Measurements from ENCODE around the gene LILRA6.
"Not testable (repeated sequence)": the region's sequence is repeated elsewhere in the genome, so short reads cannot be mapped to it uniquely, and the experiment has no call there.

LILRA6 gene

DNA sequence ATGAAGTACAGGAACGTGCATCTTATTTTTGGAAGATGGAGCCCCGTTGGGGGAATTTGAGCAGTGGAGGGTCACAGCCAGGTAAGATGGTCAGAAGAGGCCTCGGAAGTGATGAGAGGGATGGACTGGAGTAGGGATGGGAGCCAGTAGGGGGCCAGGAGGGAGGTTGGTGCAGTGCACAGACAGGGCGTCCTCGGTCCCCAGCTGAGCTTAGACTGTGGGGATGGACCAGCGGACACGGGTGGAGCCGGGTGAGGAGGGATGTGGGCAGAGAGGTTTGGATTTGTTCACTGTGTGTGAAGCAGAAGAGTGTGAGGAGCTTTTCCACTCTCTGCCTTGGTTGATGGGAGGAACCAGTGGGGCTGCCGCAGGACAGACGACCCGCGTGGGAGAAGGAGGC is 31.4 kb downstream of the LILRA6 start:
- Mint-ChIP-seq H3K9me3 (no peaks in the 10 kb centered on the region), H3K4me1 (peaks cover 55% of the 10 kb centered on the region), H3K27me3 (no peaks in the 10 kb centered on the region), H3K27ac (peak overlapping the region; percentile 77), H3K36me3 (peaks cover 43% of the 10 kb centered on the region), H3K4me3 (no peak overlapping the region)
- no peak for DNase-seq
- CTCF ChIA-PET = interaction anchor here (0.6 kb wide), 1 partner anchor 93 kb away, joined by 3 read pairs; no protein-coding TSS in a partner anchor

DNA sequence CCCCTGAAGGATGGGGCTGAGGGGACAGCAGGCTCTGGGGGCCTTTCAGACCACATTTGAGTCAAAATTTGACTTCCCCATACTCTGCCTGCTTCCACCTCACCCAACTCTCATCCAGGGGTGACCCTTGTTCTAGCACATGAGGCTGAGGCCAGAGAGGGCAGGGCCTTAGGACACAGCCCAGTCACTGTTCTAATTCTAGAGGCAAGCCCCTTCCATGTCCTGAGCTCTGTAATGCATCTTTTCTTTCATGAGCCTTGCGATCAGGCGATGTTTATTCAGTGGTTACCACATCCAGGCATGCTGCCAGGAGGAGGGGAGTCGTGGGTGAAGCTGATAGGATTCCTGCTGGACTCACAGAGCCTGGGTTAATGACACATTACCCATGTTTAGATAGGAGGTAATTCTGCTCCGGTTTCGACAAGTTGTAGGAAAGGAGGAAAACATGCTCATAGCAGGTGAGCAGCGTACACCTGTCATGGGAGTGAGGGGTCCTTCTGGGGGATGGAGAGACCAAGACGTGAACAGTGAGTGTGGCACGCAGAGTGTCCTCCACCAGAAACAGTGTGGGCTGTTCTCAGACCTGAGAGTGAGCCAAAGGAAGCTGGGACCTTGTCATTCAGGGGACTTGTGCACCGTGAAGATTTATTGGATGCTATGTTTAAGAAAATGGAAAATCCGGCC is 32.6 kb downstream of the LILRA6 start:
- CTCF ChIA-PET = interaction anchor here (0.7 kb wide), 1 partner anchor 21 kb away, joined by 4 read pairs; the partner anchor contains the start of gene MBOAT7
- H3K4me3 Mint-ChIP-seq = peak overlapping the region; percentile 1
- peak overlapping the region; percentile 77 for H3K27ac Mint-ChIP-seq
- DNase-seq = no peak
- H3K36me3 Mint-ChIP-seq = peaks cover 53% of the 10 kb centered on the region
- H3K4me1 Mint-ChIP-seq = peaks cover 68% of the 10 kb centered on the region
- no peaks in the 10 kb centered on the region for H3K27me3 Mint-ChIP-seq
- H3K9me3 Mint-ChIP-seq = no peaks in the 10 kb centered on the region

GRCh38 chr19:54209058-54209810 is 33.4 kb downstream of the LILRA6 start:
- peaks cover 75% of the 10 kb centered on the region for H3K4me1 Mint-ChIP-seq
- no peaks in the 10 kb centered on the region for H3K27me3 Mint-ChIP-seq
- H3K9me3 Mint-ChIP-seq = no peaks in the 10 kb centered on the region
- no peak overlapping the region for H3K4me3 Mint-ChIP-seq
- CTCF ChIA-PET = interaction anchor here (0.7 kb wide), 1 partner anchor 20 kb away, joined by 4 read pairs; the partner anchor contains the start of gene MBOAT7
- H3K27ac Mint-ChIP-seq = no peak overlapping the region
- no peak for DNase-seq
- H3K36me3 Mint-ChIP-seq = peaks cover 60% of the 10 kb centered on the region

GRCh38 chr19:54208784-54209057 is 33.9 kb downstream of the LILRA6 start:
- DNase-seq = no peak

DNA sequence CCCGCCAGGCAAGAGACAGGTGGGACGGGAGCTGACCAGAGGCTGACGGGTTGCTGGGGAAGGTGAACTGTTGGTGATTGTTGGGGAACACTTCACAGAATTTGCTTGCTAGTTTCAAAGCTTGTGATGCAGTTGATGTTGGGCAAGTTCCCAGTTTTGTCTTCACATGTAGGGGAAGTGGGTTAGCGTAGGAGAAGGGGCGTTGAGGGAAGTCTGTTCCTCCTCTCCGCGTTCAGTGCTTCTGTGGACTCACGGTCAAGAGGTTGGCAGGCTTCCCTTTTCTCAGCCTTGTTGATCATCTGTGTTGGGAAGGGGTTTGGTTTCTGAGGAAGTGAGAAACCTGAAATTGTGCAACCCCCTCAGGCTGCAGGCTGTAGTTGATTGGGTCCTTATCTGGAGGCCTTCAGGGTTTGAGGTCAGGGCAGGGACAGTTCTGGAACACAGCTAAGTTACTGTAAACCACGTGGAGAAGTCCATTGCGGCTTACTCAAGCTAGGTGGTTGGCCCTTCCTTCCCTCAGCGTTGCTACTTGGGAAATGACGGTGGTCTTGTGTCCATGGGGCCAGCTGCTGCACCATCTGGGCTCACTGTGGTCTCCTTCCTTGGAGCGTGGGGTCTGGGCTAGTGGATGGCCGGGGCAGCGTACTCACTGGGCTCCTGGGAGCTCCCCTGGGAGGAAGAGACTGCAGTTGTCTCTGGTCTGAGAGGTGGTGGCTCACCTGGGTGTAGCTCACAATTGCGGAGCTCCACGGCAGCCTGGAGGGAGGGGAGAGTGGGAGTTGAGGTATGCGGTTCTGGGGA is 34.4 kb downstream of the LILRA6 start:
- Mint-ChIP-seq H3K27me3 (no peaks in the 10 kb centered on the region), H3K4me1 (peaks cover 85% of the 10 kb centered on the region), H3K4me3 (no peak overlapping the region), H3K36me3 (peaks cover 69% of the 10 kb centered on the region), H3K27ac (peak overlapping the region; percentile 3), H3K9me3 (no peaks in the 10 kb centered on the region)
- CTCF ChIA-PET = no interaction called here
- peak; percentile 41 for DNase-seq

More at GRCh38 chr19:54208784-54209057, 33.9 kb downstream of the LILRA6 start:
- Mint-ChIP-seq H3K27me3 (no peaks in the 10 kb centered on the region), H3K36me3 (peaks cover 65% of the 10 kb centered on the region), H3K9me3 (no peaks in the 10 kb centered on the region), H3K27ac (no peak overlapping the region), H3K4me3 (no peak overlapping the region), H3K4me1 (peaks cover 80% of the 10 kb centered on the region)
- CTCF ChIA-PET = no interaction called here

DNA sequence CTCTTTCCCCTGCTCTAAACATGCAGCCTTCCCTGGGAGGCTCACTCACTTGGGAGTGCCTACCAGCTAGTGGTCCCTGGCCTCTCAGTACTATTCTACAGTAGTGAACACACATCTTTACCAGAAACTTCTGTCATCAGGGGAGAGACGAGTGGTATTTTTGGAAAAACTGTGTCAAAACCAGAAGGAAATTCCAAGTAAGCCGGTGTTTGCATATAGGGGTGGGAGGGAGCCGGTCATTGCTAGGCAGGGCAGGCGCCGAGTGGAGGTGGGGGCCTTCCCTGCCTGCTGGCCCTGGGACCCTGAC is 35.0 kb downstream of the LILRA6 start:
- Mint-ChIP-seq H3K4me3 (no peak overlapping the region), H3K36me3 (peaks cover 72% of the 10 kb centered on the region)
- CTCF ChIA-PET = no interaction called here

DNA sequence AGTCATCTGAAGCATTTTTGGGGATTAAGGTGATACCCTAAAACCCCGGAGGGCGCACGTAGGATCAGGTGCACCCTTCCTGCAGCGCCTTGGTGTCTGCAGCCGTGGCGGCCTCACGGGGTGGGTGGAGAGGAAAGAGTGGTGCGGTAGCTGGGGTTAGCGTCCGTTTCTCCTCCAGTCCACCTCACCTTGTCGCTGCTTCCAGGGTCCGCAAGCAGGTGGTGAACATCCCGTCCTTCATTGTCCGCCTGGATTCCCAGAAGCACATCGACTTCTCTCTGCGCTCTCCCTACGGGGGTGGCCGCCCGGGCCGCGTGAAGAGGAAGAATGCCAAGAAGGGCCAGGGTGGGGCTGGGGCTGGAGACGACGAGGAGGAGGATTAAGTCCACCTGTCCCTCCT is 35.4 kb downstream of the LILRA6 start:
- Mint-ChIP-seq H3K4me1 (peaks cover 95% of the 10 kb centered on the region), H3K36me3 (peaks cover 76% of the 10 kb centered on the region), H3K27ac (peak overlapping the region; percentile 70)
- CTCF ChIA-PET, H3K27me3 Mint-ChIP-seq, DNase-seq, H3K9me3 Mint-ChIP-seq, H3K4me3 Mint-ChIP-seq: not testable (repeated sequence)

More for the DNA sequence above, 35.0 kb downstream of the LILRA6 start:
- Mint-ChIP-seq H3K27ac (no peak overlapping the region), H3K9me3 (no peaks in the 10 kb centered on the region), H3K27me3 (no peaks in the 10 kb centered on the region), H3K4me1 (peaks cover 91% of the 10 kb centered on the region)
- DNase-seq = no peak

- CTCF ChIA-PET = no interaction called here
- no peak for DNase-seq
- peaks cover 78% of the 10 kb centered on the region for H3K36me3 Mint-ChIP-seq
- no peak overlapping the region for H3K4me3 Mint-ChIP-seq
- H3K27me3 Mint-ChIP-seq = no peaks in the 10 kb centered on the region
- H3K27ac Mint-ChIP-seq = peak overlapping the region; percentile 70
- H3K9me3 Mint-ChIP-seq = no peaks in the 10 kb centered on the region
- H3K4me1 Mint-ChIP-seq = peaks cover 97% of the 10 kb centered on the region
Measured at GRCh38 chr19:54206831-54207177, 35.8 kb downstream of the LILRA6 start.

- DNase-seq = no peak
- CTCF ChIA-PET = no interaction called here
- H3K9me3 Mint-ChIP-seq = no peaks in the 10 kb centered on the region
- H3K4me1 Mint-ChIP-seq = peaks cover 98% of the 10 kb centered on the region
- H3K27me3 Mint-ChIP-seq = no peaks in the 10 kb centered on the region
- H3K27ac Mint-ChIP-seq = no peak overlapping the region
- no peak overlapping the region for H3K4me3 Mint-ChIP-seq
- H3K36me3 Mint-ChIP-seq = peaks cover 83% of the 10 kb centered on the region
Measured at GRCh38 chr19:54206030-54206830, 36.4 kb downstream of the LILRA6 start.

DNA sequence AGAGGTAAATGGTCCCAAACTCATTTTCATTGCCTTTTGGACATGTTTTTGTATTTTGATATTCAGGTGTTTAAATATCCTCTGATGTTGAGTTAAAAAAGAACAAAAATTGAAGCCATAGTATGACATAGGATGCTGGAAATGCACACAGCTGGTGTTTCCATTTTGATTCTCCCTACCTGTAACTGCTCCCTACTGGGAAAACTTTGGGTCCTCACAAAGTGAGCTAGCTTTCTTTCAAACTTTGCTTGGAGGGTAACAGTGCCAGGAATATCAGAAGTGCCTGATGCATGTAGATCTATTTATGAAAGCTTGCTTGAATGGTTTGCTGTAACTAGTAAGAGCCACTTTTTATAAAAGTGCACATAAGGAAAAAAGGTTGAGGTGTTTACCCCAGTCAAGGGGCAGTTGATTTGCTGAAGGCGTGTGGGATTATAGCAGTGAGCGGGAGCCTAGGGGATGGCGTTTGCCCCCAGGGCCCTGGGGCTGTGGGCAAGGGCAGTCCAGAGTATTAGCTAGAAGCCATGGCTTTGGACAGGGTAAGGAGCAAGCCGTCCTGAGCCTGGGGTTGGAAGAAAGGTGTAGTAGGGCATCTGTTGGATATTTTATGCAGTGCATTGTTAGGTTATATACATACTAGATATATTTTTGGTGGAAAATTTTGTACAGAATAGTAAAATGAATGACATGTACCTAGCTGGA is 37.7 kb downstream of the LILRA6 start:
- Mint-ChIP-seq H3K27me3 (no peaks in the 10 kb centered on the region), H3K36me3 (peaks cover 78% of the 10 kb centered on the region), H3K9me3 (no peaks in the 10 kb centered on the region), H3K4me3 (peak overlapping the region; percentile 18), H3K27ac (no peak overlapping the region), H3K4me1 (peaks cover 88% of the 10 kb centered on the region)
- no peak for DNase-seq
- CTCF ChIA-PET = no interaction called here

GRCh38 chr19:54203151-54203611 is 39.4 kb downstream of the LILRA6 start:
- DNase-seq = no peak
- Mint-ChIP-seq H3K4me3 (peak overlapping the region; percentile 98), H3K27me3 (no peaks in the 10 kb centered on the region), H3K36me3 (peaks cover 72% of the 10 kb centered on the region), H3K9me3 (no peaks in the 10 kb centered on the region), H3K4me1 (peaks cover 77% of the 10 kb centered on the region), H3K27ac (peak overlapping the region; percentile 33)
- CTCF ChIA-PET = no interaction called here

GRCh38 chr19:54201980-54202379 is 40.6 kb downstream of the LILRA6 start:
- H3K36me3 Mint-ChIP-seq = peaks cover 62% of the 10 kb centered on the region
- no peaks in the 10 kb centered on the region for H3K27me3 Mint-ChIP-seq
- peaks cover 65% of the 10 kb centered on the region for H3K4me1 Mint-ChIP-seq
- H3K9me3 Mint-ChIP-seq = no peaks in the 10 kb centered on the region
- H3K27ac Mint-ChIP-seq = peak overlapping the region; percentile 98
- no peak for DNase-seq
- CTCF ChIA-PET = no interaction called here
- peak overlapping the region; percentile 98 for H3K4me3 Mint-ChIP-seq

GRCh38 chr19:54201172-54201701 is 41.4 kb downstream of the LILRA6 start:
- Mint-ChIP-seq H3K4me3 (peak overlapping the region; percentile 98), H3K9me3 (no peaks in the 10 kb centered on the region), H3K27ac (peak overlapping the region; percentile 98), H3K4me1 (peaks cover 58% of the 10 kb centered on the region), H3K36me3 (peaks cover 54% of the 10 kb centered on the region), H3K27me3 (no peaks in the 10 kb centered on the region)
- CTCF ChIA-PET = no interaction called here
- no peak for DNase-seq
